Activated CD4-positive, alpha-beta T cell treated with anti-CD3 and anti-CD28 coated beads, Interleukin-2, amount 50 U/mL, for 24 hours (primary cell): Measurements from ENCODE around the gene CLDN14.
"Not testable (repeated sequence)": the region's sequence is repeated elsewhere in the genome, so short reads cannot be mapped to it uniquely, and the experiment has no call there.

ENCODE experiments used
- DNase-seq, 2 donors: peaks; one replicate each; pipeline ENCODE4 v3.0.0-alpha.2; 2020; ENCODE audit warnings: low read depth in 1 of 2, low spot score in 1 of 2

Gene CLDN14

DNA sequence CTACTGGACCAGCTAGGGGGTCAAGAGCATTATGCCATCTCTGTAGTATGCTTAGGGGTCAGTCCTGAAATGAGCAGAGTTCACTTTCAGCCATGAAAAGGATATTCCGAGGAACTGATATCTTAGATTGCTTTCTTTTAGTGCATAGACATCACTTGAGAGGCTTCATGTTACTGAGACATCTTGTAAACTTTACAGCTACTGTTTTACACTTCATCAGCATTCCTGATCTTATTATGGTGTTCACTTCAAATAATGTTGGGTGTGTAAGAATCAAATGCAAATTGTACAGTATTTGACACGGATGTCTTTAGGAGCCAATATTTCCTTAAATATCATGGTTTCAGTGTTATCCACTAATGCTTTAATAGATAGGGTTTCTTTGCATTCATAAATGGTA lies 22.4 kb upstream of the CLDN14 start:
- DNase-seq = no peak

DNA sequence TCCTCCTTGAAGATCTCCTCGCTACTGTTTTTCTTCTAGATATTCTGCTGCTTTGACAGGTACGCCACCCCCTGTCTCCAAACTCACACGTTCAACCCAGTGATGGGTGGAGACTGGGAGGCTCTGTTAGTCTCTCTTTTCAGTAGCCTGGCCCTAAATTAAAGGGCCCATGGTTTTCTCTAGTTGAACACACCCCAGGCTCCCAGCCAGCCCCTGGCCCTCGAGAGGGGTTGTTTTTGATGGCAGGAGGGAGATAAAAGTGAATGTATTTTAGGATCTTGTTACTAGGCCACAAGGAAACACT lies 21.6 kb upstream of the CLDN14 start:
- DNase-seq = no peak

DNA sequence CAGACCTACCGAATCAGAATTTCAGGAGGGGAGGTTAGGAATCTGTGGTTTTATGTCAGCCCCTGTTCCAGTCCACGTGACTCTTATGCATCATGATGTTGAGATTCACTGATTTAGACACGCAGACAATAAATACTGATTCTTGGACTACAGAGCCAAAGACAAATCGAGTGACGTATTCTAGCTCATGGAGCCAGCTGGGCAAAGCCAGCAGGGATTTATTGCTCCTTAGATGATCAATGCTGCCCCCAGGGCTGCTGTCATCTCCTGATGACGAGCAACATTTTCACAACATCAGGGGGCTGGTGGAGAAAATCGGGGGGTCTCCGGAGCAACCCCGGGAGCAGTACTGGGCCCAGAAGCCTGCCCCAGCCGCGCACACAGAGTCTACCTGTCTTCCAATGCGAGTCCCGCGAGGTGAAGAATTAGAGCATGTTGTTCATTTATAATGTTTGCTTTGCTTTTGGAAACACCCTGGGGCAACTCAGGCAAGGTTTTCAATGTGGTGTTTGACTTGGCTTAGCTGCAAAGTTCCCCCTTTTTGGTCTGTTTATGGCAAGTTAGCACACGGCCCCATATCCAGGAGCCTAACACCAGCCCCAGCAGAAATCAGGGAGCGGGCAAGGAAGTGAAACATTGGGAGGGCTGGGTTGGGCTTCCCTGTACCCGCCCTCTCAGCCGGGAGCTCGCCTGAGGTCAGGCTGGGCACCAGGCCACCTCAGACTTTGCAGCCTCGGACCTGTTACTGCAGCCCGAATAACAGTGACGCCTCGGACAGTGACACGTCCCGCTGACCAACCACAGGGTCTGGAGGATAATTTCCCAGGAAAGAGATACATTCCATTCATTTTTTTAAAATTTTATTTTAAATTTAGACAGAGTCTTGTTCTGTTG lies 19.9 kb upstream of the CLDN14 start:
- DNase-seq = no peak

DNA sequence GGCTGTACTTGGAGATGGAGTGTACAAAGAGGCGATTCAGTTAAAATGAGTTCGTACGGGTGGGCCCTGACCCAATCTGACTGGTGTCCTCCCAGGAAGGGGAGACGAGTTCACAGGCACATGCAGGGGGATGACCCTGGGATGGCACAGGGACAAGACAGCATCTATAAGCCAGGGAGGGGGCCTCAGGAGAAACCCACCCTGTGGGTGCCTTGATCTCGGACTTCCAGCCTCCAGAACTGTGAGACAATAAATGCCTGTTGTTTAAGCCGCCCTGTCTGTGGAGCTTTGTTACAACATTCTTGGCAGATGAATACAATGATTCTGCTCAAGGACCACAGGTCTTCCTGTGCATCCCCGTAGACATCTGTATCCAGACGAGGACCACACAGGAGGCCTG lies 14.6 kb upstream of the CLDN14 start:
- no peak for DNase-seq

DNA sequence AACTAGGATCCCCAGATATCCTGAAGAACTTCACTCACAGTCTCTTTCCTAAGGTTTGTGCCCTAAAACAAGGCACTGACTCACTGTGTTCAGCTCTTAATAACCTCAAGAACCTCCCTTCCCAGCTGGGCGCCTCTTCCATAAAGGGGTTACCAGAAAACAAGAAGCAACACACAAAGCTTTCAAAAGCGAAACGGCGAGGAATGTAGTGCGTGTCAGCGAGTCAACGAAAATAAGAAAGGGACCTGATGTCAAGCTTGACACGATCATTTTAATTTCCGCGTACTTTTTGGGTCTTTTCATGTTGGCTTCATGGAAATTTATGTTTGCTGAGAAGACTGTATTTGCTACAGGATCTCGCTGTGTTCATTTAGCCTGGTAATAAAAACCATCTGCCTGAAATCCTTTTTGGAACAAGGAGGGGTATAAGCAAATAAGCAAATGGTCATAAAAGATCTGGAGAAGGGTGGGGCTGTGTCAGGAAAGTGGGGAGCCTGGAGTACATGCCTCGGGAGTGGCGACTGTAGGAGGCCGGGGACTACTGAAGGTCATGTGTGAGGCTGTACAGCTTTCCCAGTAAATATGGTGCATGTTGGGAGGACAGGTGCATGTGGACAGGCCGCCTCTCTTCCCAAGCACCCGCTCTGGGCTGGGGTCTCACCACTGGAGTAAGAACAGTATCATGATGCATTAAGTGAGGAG lies 11.4 kb upstream of the CLDN14 start:
- no peak for DNase-seq

DNA sequence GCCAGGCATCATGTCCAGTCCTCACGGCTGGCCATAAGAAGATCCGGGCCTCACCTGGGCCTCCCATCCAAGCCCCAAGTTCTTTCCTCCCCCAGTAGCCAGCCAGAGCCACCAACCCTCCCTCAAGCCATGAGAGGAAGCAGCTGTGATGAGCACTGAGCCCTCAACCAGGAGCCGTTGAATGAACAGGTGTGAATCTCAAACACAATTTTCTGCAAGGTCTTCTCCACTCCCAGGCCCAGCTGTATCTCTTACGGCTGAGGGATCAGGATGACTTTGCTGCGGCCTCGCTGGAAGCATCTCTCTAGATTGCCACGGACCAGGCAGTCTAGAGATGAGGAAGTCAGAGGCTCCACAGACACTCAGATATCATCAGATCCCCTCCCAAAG lies 9.8 kb upstream of the CLDN14 start:
- no peak for DNase-seq

DNA sequence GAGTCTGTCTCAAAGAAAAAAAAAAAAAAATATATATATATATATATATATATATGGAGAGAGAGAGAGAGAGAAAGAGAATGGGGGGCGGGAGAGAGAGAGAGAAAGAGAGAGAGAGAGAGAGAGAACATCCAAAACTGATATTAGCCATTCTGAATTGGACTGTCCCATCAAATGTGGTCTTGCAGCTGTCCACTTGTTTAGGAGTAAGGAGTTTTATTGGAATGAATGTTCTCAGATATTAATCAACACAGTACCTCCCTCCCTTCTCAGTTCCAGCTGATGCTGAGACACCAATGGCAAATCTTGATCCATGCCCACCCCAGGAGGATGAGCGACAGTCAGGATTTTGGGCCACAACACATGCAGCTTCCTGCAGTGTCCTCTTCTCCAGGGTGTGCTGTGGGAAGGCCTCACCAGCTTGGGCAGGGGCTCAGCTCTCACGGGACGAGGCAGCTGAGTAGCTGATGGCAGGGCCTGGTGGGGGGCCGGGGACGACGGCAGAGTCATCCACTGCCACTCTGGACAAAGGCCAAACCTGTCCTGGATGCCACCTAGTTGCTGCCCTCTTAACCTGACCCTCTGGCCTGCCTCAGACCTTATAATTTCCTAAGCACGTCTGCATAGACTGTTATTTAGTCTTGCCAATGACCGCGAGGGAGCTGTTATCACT lies 9.3 kb upstream of the CLDN14 start:
- no peak for DNase-seq

DNA sequence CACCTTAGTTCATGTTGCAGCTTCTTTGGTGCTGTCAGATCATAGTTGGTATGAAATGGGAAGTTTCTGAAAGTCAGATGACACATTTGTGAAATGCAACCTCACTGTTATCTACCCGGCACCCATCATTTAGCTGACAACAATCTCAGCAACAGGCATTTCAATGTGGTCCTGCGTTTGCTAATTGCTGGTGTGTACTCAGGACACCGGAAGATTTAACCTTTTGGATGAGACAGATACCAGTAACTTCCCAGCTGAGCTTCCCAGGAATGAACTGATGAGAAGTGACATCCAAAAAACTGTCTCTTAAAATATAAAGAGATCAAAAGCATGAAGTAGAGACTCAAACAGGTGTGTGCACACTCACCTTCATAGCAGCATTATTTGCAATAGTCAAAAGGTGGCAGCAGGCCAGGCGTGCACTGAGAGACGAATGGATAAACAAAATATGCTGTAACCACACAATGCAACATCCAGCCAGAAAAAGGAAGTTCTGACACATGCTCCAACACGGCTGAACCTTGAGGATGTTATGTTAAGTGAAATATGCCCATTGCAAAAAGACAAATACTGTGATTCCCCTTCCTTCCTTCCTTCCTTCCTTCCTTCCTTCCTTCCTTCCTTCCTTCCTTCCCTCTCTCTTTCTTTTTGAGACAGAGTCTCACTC lies 7.9 kb upstream of the CLDN14 start:
- no peak for DNase-seq

DNA sequence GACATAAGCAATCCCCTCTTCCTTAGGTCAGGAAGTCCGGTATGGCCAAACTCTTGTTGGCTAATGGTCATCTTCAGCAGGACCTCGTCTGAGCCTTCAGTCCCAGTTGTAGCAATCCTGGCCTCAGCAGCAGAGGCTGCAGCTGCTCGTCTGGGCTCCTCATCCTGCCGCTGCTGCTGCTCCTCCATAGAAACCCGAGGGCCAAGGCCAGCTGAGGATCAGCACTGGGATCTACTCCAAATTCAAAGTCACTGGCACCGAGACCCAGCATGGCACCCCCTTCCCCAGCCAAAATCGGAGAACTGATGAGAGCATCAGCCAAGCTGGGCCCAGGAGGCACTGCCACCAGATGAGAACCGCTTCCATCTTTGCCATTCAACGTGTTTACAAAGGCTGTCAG lies 6.3 kb upstream of the CLDN14 start:
- DNase-seq = no peak

DNA sequence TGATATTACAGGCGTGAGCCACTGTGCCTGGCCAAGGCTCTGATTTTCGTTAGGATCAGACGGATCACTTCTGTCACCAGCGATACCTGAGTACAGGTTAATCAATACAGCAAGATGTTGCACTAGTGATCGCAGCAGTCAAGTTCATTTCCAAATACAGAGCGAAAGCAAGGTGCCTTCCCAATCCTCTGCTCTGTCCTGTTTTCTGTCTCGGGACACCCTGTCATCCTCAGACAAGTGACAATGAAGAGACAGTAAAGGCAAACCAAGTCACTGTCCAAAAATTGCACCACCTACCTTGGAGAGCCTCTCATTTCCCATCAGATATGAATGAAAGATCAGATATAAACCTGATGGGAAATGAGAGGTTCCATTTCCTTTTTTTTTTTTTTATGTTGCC lies 5.6 kb upstream of the CLDN14 start:
- DNase-seq = no peak

DNA sequence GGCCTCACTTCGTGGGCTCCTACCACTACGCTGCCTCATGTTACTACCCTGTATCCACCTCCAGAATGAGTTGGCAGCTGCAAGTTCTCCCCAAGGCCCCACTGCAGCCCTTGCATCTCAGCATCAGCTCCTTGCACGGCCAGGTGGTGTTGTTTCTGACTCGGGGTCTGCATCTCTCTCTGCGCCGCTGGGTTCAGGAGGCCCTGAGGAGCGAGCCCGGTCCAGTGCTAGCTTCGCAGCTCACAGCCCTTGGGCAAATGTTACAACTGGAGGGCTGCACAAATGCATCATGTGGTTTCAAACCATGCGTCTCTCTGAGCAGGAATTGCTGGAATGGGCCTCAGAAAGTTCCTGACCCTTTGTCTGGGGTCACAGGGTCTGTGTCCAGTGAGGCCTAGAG lies 3.2 kb upstream of the CLDN14 start:
- DNase-seq = no peak

DNA sequence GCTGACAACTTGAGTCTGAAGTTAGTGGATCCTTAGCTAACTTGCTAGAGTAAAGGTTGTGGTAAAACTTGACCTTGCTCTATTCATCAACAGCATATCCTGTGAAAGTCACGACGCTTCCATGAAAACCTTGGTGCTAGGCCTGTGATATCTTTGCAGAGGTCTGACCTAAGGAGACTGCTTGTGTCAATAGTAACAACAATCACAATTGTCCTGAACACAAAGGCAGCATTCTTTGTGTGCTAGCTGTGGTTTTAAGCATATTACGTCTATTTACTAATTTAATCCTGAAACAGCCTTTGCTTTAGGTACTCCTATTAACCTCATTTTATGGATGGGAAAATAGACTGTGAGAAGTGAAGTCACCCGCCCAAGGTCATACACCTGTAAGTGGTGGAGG lies 2.8 kb upstream of the CLDN14 start:
- DNase-seq = no peak

DNA sequence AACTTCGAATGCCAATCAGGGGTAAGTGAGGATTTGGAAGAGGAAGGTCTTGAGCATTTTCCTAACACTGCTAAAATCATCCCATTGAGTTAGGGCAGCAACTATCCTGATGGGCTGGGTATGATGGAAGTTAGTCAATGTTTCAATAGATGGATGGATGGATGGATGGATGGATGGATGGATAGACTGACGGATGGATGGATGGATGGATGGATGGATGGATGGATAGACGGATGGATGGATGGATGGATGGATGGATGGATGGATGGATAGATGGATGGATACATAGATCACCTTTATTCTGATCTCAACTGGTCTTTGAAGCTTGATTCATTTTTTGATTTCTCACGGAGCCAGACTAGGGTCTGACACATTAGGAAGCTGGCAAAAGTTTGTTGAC lies 2.3 kb upstream of the CLDN14 start:
- DNase-seq = no peak

DNA sequence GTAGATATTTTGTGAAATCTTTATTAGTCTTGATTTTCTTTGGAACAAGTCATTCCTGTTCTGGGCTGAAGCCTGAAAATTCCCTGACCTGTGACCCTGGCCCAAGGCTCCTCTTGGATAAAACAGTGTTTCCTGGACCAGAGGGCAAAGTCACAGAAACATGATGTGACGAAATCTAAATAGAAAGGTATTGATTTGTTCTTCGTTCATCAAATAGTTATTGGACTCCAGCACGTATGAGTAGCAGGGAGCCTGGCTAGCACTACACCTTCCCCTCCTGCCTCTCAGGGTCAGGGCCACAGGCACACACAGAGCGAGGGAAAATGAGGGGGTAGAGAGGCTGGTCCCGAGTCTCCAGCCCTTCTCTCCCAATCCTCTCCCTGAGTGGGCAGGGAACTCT lies 1.7 kb upstream of the CLDN14 start:
- DNase-seq = no peak

DNA sequence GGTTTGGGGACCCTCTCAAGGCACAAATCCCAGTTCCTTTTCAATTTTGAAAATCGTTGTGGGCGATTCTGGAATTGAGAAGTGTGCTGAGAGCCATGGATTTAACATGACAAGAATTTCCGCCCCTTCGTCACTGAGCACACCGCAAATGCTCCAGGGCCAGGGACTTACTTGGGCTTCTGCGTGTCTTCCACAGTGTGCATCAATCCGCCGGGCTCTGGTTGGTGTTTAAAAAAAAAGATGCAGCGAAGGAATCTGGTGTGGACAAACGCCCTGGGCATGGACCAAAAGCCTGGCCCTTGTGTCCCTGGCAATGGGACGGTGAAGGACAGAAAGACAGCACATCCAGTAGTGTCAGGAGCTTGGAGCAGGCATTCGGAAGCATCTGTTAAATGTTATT lies 696 bp upstream of the CLDN14 start:
- DNase-seq = no peak

DNA sequence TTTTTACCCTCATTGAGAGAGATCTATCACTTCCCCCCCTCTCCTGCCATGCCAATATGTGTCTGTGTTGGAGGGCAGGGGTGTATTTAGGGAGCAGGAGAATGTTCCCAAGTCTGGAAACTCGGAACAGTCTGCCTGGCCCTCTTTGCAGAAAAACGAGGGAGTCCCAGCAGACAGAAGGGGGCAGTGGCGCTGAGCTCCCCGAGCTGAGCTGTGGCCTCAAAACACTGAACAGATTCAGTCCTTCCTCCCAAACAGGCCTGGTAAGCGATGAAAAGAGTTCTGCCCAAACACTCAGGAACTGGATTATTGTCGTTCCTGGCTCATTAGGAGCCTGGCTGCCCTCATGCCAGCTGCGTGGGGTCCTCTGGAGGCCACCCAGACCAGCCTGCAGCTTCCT lies 981 bp downstream of the CLDN14 start:
- no peak for DNase-seq

DNA sequence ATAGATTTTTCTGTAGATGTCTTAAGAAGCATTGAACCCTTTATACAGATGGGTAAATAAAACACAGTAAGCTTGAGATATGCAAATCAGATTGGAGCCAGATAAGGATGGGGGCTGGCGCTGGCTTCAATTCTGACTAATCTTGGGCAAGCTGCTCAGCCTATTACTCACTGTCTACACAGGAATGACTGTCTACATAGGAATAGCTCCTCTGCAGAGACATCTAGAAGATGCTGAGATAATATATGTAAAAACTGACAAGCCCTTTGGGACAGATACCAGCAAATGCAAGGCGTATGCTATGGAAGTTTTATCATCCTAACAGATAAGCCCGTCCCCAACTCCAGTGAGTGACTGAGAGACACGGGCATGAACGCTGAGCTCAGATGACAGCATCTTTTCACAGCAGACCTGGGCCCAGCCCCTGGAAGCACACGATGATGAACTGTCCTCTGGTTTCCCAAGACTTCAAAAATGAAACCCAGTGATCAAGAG lies 1.7 kb downstream of the CLDN14 start:
- DNase-seq = no peak

DNA sequence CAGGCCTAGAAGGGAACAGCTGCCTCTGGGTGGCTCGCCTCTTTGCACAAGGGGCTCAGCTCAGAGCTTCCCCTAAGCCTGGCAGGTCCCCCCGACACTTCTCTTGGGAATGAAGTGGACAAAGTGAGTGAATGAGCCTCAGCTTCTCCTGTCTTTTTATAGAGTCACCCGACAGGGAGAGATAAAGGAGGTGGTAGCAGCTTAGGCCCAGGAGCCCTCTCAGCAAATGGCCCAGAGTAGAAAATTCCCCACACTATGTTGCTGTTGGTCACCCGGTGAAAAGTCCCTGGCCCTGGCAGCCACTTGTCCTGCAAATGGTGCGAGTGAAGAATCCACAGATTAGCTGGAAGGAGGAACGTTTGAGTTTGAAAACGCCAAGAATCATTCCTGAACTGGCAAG lies 2.4 kb downstream of the CLDN14 start:
- DNase-seq = no peak

DNA sequence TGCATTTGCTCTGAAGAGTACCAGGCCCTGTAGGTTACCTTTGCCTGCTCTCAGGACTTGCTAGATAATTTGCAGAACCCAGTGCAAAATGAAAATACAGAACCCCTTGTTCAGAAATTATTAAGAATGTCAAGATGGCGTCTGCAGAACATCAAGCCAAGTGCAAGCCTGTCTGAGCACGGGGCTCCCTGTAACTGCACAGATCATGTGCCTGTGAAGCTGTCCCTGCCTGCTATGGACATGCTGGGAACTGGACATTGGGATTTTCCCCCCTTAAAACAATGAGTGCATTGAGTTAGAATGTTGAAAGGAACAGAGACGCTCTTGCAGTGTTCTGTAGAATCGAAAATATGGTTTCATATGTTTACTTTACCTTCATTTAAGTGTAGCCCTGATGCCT lies 2.9 kb downstream of the CLDN14 start:
- DNase-seq = no peak

DNA sequence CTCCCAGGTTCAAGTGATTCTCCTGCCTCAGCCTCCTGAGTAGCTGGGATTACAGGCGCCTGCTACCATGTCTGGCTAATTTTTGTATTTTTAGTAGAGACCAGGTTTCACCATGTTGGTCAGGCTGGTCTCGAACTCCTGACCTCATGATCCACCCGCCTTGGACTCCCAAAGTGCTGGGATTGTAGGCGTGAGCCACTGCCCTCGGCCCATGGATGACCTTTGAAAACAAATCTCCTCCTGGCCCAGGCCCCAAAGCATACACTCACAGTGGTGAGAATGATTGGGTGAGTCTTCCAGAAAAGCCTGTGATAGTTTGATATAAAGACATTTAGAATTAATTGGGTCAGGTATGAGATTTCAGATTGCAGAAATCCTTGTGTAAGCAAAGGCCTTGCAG lies 3.4 kb downstream of the CLDN14 start:
- DNase-seq = not testable (repeated sequence)

DNA sequence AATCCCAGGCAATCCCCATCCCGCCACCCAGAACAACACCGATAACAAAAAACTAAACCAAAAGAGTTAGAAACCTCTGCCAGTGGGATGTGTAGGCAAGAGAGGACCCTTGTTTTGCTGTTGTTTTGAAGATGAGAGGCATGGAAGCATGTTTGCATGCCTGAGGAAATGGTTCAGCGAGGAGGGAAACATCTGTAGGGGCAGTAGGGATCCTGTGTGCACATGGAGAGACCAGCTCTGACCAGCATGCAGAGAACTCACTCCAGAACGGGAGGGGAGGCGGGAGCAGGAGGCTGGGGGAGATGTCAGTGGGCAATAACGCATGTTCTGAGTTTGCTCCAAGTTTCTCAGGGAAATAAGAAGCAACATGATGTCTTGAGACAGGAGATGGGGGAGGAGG lies 5.3 kb downstream of the CLDN14 start:
- no peak for DNase-seq

DNA sequence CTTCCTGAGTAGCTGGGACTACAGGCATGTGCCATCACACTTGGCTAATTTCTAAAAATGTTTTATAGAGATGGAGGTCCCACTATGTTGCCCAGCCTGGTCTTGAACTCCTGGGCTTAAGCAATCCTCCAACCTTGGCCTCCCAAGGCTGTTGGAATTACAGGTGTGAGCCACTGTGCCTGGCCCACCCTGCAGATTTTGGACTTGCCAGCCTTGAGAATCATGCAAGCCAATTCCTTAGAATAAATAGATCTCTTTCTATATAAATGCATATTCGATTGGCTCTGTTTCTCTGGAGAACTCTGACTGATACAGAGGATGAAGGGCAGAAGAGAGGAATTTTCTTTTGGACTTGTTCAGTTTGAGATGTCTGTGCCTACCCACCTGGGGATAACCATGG lies 6.7 kb downstream of the CLDN14 start:
- no peak for DNase-seq
